Skeletal muscle tissue (tissue), 4 donors: Measurements from ENCODE around the gene GIPC2. TPM values are rescaled to one million over a fixed set of nuclear protein-coding genes. Genes with fewer than 3 reads are reported as not detected.

Experiments used
- H3K27ac ChIP-seq: one replicate; pipeline ENCODE4 v1.7.0; 2013; ENCODE audit warnings: mild to moderate bottlenecking, low read depth, low read length, inconsistent platforms
- H3K27me3 ChIP-seq, 3 donors: one replicate each; pipeline ENCODE4 v1.7.0; 2013; ENCODE audit warnings: low read length in 3 of 3; ENCODE audit not compliant: control insufficient read depth in 3 of 3, insufficient read depth in 3 of 3
- H3K36me3 ChIP-seq, 3 donors: one replicate each; pipeline ENCODE4 v1.7.0; 2013; ENCODE audit warnings: low read length in 3 of 3; ENCODE audit not compliant: control insufficient read depth in 3 of 3, insufficient read depth in 3 of 3
- H3K4me1 ChIP-seq, 3 donors: one replicate each; pipeline ENCODE4 v1.7.0; 2013; ENCODE audit warnings: low read length in 3 of 3, mild to moderate bottlenecking in 3 of 3; ENCODE audit not compliant: control insufficient read depth in 3 of 3, insufficient read depth in 3 of 3
- H3K4me3 ChIP-seq, 3 donors: one replicate each; pipeline ENCODE4 v1.7.0; 2013; ENCODE audit warnings: low read length in 3 of 3
- H3K9ac ChIP-seq, 3 donors: one replicate each; pipeline ENCODE4 v1.7.0; 2013; ENCODE audit warnings: low read length in 3 of 3, mild to moderate bottlenecking in 3 of 3, moderate library complexity in 2 of 3, low read depth in 1 of 3
- H3K9me3 ChIP-seq, 3 donors: one replicate each; pipeline ENCODE4 v1.7.0; 2013; ENCODE audit warnings: low read length in 3 of 3; ENCODE audit not compliant: control insufficient read depth in 3 of 3
- total RNA-seq: library from RNA; depleted of rRNA; stranded (reverse); fragments of >200 nt; gene quantifications from one replicate; pipeline ENCODE4 v1.2.3, GENCODE V29; 2014
- donor health status: Osteomylitis.

The GIPC2 gene
- total RNA-seq, 1 donor from 2014 or later: 1.6 TPM

DNA sequence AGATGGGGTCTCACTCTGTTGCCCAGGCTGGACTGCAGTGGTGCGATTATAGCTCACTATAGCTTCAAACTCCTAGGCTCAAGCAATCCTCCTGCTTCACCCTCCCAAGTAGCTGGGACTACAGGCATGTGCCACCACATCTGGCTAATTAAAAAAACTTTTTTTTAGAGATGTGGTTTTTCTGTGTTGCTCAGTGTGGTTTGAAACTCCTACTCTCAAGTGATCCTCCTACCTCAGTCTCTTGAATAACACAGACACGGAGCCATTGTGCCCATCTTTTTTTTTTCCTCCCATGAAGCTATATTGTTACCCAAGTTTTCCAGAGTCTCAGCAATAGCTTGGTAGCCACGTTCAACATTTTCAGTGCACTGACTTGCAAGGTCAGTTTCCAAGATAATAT lies 2.7 kb downstream of the GIPC2 start:
- no peaks in the 10 kb centered on the region for H3K27me3 ChIP-seq

DNA sequence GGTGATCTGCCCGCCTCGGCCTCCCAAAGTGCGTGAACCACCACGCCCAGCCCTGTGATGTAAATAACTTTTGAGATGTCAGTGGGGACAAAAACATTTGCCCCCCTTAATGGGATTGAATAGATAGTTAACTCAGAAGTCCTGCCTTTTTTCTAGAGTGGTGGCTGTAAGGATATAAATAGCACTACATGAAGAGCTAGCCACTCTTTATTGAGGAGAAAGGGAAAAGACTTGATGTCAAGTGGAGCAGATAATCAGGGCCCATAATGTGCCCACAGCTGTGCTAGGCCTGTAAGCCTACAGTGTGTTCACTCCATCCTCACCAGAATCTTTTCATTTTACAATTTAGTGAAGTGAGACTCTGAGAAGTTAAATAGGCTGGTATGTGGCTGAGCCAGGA lies 3.6 kb downstream of the GIPC2 start:
- Histone ChIP-seq H3K27me3 (no peaks in the 10 kb centered on the region), H3K4me3 (no peak overlapping the region), H3K9ac (peak overlapping the region in 1 of 3 donors; percentile 2), H3K4me1 (peaks cover 15 to 31% (median 24%) of the 10 kb centered on the region in 3 donors), H3K36me3 (no peaks in the 10 kb centered on the region), H3K9me3 (no peaks in the 10 kb centered on the region), H3K27ac (no peak overlapping the region)

More for the DNA sequence above, 2.7 kb downstream of the GIPC2 start:
- H3K27ac ChIP-seq: no peak overlapping the region
- peaks cover 15 to 37% (median 24%) of the 10 kb centered on the region in 3 donors for H3K4me1 ChIP-seq
- no peak overlapping the region for H3K9ac ChIP-seq
- no peak overlapping the region for H3K4me3 ChIP-seq
- H3K9me3 ChIP-seq: no peaks in the 10 kb centered on the region
- H3K36me3 ChIP-seq: no peaks in the 10 kb centered on the region

DNA sequence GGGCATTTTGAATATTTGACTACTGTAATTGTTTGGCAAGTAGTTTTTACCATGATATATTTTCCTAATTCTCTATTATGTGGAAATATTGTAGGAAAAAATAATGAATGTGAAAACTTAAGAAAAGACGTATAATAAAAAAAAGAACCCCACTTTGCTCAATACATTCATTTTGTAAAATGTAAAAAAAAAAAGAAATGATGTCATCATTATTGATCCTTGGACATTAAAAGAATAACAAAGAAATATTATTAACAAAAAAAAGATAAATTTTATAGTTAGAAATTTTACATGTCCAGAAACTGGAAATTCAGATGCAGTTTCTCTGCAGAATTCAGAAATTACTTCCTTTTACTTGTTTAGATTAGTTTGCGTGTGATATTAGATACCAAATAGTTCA lies 5.2 kb downstream of the GIPC2 start:
- H3K27me3 ChIP-seq: no peaks in the 10 kb centered on the region
- no peak overlapping the region for H3K4me3 ChIP-seq
- H3K36me3 ChIP-seq: no peaks in the 10 kb centered on the region
- no peak overlapping the region for H3K9ac ChIP-seq
- no peak overlapping the region for H3K27ac ChIP-seq
- peaks cover 14 to 26% (median 24%) of the 10 kb centered on the region in 3 donors for H3K4me1 ChIP-seq
- H3K9me3 ChIP-seq: no peaks in the 10 kb centered on the region

DNA sequence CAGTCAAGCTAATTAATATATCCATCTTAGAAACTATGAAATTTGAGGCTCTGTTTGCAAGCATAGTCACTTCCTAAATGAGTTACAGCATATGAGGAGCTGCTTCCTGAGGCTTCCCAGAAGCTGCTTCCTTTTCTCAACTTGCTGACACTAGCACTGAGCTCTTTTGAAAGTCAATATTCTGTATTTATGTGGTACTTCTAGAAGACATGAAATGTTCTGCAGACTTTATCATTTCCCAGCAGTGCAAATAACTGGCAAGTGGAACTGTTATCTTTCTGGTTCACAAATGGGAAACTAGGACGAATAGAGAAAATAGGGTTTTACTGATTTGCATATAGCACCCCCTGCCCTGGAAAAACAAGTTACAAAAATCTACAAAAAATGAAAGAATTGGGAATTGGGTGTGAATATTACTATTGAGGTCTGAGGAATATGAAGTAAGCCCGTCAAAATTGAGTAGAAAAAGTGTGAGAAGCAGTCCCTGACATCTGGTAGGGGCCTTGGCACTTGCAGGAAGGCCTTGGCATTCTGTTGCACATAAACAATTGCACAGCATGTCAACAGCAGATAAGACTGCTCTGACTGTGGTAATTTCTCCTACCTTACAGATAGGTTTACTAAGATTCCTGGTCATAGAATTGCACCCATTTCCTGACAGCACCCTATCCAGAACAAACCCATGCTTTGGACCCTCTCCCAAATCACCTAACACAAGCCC lies 7.1 kb downstream of the GIPC2 start:
- no peaks in the 10 kb centered on the region for H3K9me3 ChIP-seq
- H3K27me3 ChIP-seq: no peaks in the 10 kb centered on the region
- peaks cover 9 to 14% (median 14%) of the 10 kb centered on the region in 3 donors for H3K4me1 ChIP-seq
- H3K27ac ChIP-seq: peak overlapping the region; percentile 50
- H3K4me3 ChIP-seq: no peak overlapping the region
- H3K36me3 ChIP-seq: no peaks in the 10 kb centered on the region
- peak overlapping the region in 1 of 3 donors; percentile 3 for H3K9ac ChIP-seq

DNA sequence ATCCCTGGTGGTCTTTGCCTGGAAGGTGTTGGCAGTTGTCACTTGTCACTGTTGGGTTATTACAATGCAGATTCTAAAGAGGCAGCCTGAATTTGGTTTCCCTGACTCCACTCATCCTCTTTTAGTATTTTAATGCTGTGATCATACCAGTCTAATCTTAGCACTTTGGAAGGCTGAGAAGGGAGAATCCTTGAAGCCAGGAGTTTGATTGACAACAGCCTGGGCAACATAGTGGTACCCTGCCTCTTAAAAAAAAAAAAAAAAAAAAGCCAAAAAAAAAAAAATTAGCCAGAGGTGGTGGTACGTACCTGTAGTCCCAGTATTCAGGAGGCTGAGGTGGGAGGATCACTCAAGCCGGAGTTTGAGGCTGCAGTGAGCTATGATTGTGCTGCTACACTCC lies 7.7 kb downstream of the GIPC2 start:
- Histone ChIP-seq H3K36me3 (no peaks in the 10 kb centered on the region), H3K9me3 (no peaks in the 10 kb centered on the region), H3K4me3 (no peak overlapping the region), H3K27me3 (no peaks in the 10 kb centered on the region), H3K4me1 (peaks cover 9 to 14% (median 12%) of the 10 kb centered on the region in 3 donors), H3K9ac (peak overlapping the region in 1 of 3 donors; percentile 3), H3K27ac (peak overlapping the region; percentile 50)

DNA sequence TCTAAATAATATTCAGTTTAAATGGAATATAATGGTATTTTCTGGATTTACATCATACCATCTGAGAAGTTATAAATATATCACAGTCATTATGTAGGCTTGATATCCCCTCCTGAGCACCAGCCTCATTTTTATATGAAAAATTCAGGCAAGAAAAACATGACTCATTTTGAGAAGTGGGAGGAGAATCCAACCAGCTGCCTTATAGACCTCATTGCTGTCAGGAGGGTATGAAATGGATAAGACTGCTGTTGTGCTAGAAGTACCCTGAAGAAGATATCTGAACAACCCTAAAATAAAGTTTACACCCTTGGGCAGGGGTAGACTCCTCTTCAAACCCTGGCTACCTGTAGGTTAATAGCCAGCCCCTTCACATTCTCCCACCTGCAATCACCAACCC lies 8.8 kb downstream of the GIPC2 start:
- Histone ChIP-seq H3K4me3 (no peak overlapping the region), H3K9me3 (no peaks in the 10 kb centered on the region), H3K27me3 (no peaks in the 10 kb centered on the region), H3K4me1 (peaks cover 7 to 12% (median 9%) of the 10 kb centered on the region in 3 donors), H3K9ac (no peak overlapping the region), H3K36me3 (no peaks in the 10 kb centered on the region), H3K27ac (no peak overlapping the region)

DNA sequence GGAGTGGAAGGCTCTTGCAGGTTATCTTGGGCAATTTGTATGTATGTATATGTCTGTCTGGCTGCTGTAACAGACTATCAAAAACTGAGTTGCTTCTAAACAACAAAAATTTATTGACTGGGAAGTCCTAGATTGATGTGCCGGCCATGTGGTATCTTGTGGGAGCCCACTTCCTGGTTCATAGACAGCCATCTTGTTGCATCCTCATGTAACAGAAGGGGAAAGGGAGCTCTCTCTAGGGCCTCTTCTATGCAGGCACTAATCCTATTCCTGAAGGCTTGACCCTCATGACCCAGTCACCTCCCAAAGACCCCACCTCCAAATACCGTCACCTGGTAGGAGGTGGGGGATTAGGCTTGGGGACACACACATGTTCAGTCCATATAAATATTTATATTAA lies 9.2 kb downstream of the GIPC2 start:
- H3K9me3 ChIP-seq: no peaks in the 10 kb centered on the region
- H3K9ac ChIP-seq: no peak overlapping the region
- H3K4me3 ChIP-seq: no peak overlapping the region
- H3K4me1 ChIP-seq: peaks cover 7 to 12% (median 9%) of the 10 kb centered on the region in 3 donors
- no peaks in the 10 kb centered on the region for H3K36me3 ChIP-seq
- H3K27me3 ChIP-seq: no peaks in the 10 kb centered on the region
- no peak overlapping the region for H3K27ac ChIP-seq

DNA sequence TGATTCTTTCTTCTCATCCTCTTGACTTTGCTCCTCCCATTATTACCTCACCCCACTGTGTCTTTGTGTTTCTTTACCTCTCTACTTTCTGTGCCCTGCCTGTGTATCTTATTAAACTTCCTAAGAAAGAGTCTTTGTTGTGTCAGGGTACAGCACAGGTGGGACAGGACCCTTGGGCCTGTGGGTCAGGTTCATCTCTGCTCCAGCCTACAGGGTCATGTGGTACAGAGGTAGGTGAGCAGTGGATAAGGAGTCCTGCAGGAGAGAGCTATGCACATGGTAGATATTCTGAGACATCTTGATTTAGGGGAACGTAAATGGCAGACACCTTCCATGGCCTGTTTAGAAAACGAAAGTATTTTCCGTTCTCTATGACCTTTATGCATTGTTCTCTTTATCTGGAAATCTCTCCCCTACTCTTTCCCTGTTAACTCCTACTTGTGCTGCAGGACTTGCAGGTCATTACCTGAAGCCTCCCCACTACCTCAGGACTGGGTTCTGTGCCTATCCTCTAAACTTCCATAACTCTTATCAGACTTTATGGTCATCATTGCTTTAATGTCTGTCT lies 9.9 kb downstream of the GIPC2 start:
- H3K4me1 ChIP-seq: peaks cover 7 to 12% (median 9%) of the 10 kb centered on the region in 3 donors
- no peak overlapping the region for H3K27ac ChIP-seq
- no peaks in the 10 kb centered on the region for H3K36me3 ChIP-seq
- peak overlapping the region in 1 of 3 donors; percentile 19 for H3K4me3 ChIP-seq
- H3K27me3 ChIP-seq: no peaks in the 10 kb centered on the region
- no peaks in the 10 kb centered on the region for H3K9me3 ChIP-seq
- no peak overlapping the region for H3K9ac ChIP-seq

DNA sequence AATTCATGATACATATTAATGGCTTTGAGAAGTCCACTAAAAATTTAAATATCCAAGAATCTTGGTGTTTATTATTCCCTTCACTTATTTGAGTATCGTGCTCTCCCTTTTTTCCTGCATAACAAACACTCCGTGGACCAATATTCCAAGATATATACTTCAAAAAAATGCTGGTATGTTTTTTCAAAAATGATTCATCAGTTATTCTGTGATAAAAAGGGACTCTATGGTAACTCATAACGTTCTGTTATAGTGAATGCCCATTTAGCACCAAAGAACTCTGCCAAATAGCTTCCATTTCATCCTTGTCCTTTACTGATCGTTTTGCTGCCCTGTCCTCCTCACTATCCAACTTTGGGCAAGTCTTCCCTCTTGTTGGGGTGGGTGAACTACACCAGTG lies 12.9 kb downstream of the GIPC2 start:
- H3K27me3 ChIP-seq: no peaks in the 10 kb centered on the region
- no peak overlapping the region for H3K4me3 ChIP-seq
- no peak overlapping the region for H3K9ac ChIP-seq
- H3K9me3 ChIP-seq: no peaks in the 10 kb centered on the region
- H3K27ac ChIP-seq: no peak overlapping the region
- H3K4me1 ChIP-seq: peaks cover 5 to 12% (median 7%) of the 10 kb centered on the region in 3 donors
- no peaks in the 10 kb centered on the region for H3K36me3 ChIP-seq

DNA sequence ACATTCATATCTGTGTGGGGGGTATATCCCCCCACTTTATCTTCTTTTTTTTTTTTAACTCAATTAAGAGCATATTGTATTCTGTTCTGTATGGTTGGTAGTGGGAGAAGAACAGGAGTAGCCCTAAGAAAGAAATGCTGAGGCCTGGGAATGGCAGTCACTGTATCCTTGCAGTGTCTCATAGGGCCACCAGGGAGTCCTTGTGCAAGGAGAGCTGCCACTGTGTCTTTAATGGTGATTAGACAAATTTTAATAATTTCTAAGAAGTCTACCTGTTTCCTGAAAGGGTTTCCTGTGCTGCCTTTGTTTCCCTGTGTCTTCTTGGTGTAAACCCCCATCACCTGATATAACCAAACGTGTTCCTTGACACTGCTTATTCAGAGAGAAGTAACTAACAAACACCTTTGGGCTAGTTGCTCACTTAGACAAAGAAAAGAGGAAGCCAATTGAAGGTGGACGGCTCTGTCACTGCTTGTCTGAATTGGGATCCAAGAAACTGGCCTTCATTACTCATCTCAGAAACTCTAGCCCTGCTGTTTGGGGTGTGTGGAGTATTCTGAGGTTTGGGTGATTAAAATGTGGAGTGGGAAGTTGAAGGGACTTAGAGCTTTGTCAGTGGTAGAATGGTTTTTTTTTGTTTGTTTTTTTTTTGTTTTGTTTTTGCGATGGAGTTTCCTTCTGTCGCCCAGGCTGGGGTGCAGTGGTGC lies 15.2 kb downstream of the GIPC2 start:
- Histone ChIP-seq H3K4me1 (peaks cover 5 to 8% (median 7%) of the 10 kb centered on the region in 3 donors), H3K4me3 (no peak overlapping the region), H3K9ac (no peak overlapping the region), H3K27ac (peak overlapping the region; percentile 76), H3K9me3 (no peaks in the 10 kb centered on the region), H3K36me3 (no peaks in the 10 kb centered on the region), H3K27me3 (no peaks in the 10 kb centered on the region)
